Stimulated activated CD8-positive, alpha-beta memory T cell treated with anti-CD3 and anti-CD28 coated beads, Interleukin-7, amount 100 ng/mL, for 1 hour (primary cell): ENCODE measurements around the gene ADPRS.

Experiments
- DNase-seq, 2 donors: peaks; one replicate each; pipeline ENCODE4 v3.0.0-alpha.2; 2020; ENCODE audit warnings: low read depth in 2 of 2

Gene ADPRS

DNA sequence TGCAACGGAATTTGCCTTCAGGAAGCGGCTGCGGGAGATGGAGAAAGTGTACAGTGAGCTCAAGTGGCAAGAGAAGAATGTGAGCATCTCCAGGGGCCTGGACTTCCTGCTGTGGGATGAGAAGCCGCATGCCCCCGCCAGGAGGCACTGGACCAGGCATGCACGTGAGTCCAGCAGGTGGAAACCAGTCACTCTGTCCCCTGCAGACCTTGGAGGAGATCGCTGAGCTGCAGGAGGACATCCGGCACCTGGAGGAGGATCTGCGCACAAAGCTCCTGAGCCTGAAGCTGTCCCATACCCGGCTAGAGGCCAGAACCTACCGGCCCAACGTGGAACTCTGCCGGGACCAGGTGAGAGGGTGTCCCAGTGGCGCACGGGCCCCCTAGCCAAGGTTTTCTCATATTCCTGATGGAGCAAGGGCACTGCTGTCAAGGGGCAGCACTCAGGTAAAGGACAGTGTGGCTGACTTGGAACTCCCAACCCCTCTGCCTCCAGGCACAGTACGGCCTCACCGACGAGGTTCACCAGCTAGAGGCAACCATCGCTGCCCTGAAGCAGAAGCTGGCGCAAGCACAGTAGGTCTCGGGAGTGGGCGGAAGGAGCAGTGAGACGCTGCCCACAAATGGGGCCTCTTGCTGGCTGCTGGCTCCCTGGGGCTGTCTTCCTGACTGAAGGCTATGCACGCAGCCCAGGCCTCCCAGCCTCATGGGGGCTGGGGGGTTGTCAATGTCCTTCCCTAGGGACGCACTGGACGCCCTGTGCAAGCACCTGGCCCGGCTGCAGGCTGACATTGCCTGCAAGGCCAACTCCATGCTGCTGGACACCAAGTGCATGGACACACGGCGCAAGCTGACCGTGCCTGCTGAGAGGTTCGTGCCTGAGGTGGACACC, 1.2 kb upstream of the ADPRS start:
- no peak for DNase-seq

DNA sequence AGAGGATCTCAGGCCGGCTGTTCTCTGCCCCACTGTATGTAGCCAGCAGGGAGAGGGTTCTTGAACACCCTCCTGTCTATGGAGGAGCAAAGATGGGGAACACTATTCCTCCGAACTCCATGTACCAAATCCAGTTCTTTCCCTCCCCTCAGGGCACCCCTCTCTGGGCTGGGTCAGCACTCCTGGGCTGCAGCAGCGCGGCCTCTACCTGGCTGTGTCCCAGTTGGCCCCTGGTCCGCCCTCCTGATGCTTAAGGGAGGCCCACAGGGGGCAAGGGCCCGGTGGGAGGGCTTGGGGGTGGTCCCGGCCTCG, 471 bp upstream of the ADPRS start:
- no peak for DNase-seq

GRCh38 chr1:36089393-36090121, 865 bp downstream of the ADPRS start:
- DNase-seq, result no peak

DNA sequence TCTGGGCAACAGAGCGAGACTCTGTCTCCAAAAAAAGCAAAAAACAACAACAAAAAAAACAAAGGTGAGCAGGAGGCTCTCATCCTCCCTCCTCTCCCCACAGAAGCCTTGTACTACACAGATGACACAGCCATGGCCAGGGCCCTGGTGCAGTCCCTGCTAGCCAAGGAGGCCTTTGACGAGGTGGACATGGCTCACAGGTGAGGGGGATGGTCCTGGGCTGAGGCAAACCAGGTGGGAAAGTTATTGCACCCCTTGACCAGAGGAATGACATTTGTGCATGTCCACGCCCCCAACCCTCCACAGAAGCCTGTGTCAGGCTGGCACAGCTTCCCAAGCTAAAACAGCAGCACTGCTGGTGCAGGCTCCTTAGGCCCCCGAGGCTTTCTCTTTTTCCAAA, 2.4 kb downstream of the ADPRS start:
- no peak for DNase-seq

- DNase-seq, result no peak
Observed at GRCh38 chr1:36091698-36092097, 3.0 kb downstream of the ADPRS start.

GRCh38 chr1:36092166-36092797, 3.6 kb downstream of the ADPRS start:
- no peak for DNase-seq

- DNase-seq, result no peak
Observed at GRCh38 chr1:36092798-36093185, 4.1 kb downstream of the ADPRS start.

DNA sequence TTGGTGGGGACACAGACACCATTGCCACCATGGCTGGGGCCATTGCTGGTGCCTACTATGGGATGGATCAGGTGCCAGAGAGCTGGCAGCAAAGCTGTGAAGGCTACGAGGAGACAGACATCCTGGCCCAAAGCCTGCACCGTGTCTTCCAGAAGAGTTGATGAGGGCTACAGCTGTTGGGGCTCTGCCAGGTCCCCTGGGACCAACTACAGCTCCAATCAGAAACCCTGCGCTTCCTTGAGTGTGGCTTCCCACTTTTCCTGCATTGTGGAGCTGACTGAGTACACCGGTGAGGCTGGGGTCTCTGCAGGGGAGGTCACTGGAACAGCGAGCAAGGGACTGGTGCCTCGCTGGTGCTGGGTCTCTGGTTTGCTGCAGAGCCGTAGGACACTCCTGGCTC, 4.5 kb downstream of the ADPRS start:
- no peak for DNase-seq

GRCh38 chr1:36093929-36094328, 5.2 kb downstream of the ADPRS start:
- no peak for DNase-seq

DNA sequence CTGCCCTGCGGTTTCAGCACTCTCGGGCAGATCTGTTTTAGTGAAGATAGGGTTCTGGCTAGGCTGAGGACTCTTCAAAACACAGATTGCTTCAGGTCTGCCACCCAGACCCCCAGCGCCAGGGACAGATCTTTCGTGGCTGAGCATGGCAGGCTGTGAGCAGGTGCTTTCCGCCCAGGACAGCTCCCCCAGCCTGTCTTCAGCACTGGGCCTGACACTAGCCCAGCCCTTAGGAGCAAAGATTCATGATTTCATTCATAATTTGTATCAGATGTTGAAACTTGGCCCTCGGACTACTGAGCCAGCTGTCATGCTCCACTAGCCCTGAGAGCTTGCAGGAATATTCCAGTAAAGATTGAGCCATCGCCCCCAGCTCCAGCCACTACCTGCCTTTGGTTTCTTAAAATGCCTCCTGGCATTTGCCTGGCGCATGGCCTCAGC, 5.9 kb downstream of the ADPRS start:
- no peak for DNase-seq

GRCh38 chr1:36095760-36096405, 7.2 kb downstream of the ADPRS start:
- no peak for DNase-seq

DNA sequence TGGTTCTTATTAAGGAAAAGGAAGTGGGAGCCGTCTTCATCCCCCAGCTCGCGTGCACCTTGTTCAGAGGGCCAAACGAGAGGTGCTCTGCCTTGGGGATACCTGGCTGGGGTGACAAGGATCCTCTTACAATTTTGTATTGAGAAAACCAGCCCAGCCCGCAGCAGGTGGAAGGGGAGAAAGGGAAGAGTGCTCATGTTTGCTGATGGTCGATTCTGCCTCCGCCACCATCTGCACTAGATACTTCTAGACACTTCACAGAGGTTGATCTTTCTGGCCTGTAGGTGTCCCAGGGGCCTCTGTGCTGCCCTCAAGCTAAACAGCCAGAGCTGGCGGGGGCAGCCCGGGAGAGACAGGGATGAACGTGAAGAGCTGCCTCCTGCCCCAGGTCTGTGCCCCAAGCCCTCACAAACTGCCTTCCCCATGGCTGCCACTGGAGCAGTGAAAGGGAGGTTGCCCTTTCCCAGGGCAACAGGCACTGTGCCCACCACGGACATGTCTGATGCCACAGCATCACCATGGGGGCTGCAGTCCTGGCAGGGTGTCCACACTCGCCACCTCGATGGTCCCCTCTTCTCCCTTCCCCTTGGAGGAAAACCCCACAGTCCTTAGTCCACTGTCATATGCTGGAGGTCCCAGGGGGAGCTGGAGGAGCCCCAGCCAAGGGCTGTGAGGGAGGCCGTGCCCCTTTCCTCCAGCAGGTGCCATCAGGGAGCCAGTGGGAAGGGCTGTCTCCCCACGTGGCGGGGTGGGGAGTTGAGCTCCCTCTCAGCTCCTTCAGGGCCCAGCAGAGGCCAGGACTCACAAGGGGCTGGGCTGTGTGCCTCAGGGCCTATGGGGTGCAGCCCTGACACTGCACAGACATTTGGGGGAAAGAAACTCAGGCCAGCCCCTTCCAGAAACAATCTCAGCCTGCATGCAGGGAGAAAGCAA, 8.1 kb downstream of the ADPRS start:
- no peak for DNase-seq

DNA sequence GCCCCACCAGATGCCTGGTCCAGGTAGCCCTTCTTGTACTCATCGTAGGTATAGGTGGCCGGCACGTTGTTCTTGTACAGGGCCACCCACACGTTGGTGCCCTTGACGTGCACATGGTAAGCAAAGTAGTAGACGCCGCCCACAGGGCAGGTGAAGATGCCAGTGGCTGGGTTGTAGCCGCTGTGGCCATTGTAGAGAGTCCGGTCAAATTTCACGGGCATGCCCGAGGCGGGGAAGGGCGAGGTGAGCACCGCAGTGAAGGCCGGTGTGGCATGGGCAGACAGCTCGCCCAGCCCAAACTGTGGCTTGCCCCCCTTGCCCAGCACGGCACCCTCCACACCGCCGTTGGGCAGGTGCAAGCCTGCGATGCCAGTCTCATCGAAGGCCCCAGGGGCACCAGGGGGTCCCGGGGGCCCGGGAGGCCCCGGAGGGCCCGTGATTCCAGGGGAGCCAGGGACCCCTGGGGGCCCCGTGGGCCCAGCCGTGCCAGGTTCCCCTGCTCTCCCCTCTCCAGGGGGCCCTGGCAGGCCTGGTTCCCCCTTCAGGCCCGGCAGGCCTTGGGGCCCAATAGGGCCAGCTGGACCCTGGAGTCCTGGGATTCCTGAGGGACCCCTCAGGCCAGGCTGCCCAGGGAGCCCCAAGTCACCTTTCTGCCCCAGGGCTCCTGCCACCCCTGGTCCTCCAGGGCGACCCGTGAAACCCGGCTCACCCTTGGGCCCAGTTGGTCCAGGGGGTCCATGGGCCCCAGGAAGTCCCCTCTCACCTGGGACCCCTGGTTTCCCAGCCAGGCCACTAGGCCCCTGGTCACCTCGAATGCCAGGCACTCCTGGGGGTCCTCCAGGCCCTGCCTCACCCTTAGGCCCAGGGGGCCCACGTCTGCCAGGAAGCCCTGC, 9.2 kb downstream of the ADPRS start:
- DNase-seq, result no peak

- no peak for DNase-seq
Observed at GRCh38 chr1:36098650-36099365, 10.1 kb downstream of the ADPRS start.

DNA sequence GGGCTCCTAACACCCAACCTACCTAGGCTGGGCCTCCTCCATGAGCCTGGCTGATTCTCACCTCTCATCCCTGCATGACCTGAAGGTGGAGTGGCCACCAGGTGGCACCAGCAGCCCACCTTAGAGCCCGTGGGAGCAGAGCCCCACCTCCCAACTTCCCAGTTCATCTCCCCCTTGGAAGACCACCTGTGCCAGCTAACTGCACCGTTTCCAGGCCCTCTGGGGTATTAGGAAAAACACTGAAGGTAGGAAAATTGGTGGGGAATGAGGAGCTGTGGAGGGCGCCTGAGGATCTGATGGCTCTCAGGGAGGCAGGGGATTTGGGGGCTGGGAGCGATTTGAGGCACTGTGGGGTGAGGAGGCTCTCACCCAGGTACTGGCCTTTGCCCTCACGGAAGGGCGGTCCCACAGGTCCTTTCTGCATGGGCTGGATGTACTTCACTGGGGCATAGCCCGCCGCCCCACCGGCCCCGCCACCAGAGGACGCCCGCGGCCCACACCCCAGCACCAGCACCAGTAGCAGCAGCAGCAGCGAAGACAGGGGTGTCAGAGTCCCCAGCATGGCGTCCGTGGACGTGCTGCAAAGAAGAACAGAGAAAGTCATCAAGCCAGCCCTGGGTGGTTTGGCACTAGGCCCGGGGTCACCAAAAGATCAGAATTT, 11.1 kb downstream of the ADPRS start:
- DNase-seq, result peak; percentile 42 to 63

GRCh38 chr1:36100376-36100775, 11.7 kb downstream of the ADPRS start:
- DNase-seq, result no peak

- DNase-seq, result no peak
Observed at GRCh38 chr1:36101546-36101945, 12.9 kb downstream of the ADPRS start.

DNA sequence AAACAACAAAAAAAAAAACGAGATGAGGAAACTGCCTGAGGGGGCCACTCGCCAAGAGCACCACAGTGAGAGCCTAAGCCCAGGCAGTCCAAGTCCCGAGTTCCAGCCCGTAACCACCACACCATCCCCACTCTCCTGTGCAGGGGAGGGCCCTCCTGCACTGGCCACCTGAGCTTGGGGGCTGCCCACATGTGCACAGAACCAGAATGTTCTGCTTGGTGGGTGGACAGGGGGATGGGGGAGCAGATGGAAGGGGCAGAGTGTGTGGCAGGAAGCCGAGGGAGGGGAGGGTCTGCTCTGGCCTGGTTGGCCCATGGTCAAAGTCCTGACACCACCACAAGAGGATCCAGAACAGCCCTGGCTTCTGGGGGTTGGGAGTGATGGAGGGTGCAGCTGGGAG, 17.6 kb downstream of the ADPRS start:
- DNase-seq, result no peak

DNA sequence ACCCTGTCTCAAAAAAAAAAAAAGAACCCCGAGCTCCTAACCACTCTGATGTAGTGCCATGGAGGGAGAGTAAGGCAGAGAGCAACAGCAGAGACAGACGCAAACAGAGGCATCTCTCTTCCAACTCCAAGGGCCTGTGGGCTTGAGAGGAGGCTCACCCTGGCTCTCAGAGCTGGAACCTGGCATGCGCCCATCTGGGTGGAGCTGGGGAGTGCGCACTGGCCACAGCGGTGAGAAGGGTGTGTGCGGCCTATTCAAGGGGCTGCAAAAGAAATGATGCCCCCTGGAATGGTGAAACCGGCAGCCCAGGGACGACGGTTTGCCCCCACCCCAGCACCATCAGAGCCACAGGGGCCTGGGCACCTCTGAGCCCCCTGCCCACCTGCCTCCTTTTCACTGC, 18.7 kb downstream of the ADPRS start:
- no peak for DNase-seq
